HG02943 (cell line): Measurements from ENCODE around the gene SEC61A1.

Experiments used
- ATAC-seq: cut with Tn5 transposase; IDR thresholded peaks from one replicate; pipeline ENCODE4 v1.9.1; 2021; ENCODE audit warnings: mild to moderate bottlenecking, low read depth, moderate library complexity; ENCODE audit not compliant: unreplicated experiment

SEC61A1 gene

GRCh38 chr3:128103136-128103676, 51.0 kb downstream of the SEC61A1 start:
- no peak for ATAC-seq

DNA sequence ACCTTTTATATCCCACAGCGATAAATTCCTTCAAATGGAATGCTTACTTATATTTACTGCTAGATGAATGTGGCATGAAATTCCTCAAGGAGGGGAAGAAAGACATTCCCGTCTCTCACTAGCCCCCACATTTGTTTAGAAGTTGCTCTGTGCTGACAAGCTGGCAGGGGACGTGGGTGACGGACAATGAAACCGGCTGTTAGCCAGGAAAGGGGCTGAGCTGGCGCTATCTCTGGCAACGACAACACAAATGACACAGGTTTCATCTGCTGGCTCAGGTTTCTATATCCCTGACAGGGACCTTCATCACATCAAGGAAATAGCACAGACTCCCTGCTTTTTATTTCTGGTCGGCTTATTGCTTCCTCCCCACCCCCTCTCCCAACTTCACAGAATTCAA, 55.6 kb downstream of the SEC61A1 start:
- no peak for ATAC-seq

GRCh38 chr3:128111147-128111546, 58.9 kb downstream of the SEC61A1 start:
- ATAC-seq, result no peak

- ATAC-seq, result no peak
Observed at GRCh38 chr3:128112357-128112968, 60.2 kb downstream of the SEC61A1 start.

- peak; percentile 63 for ATAC-seq
Observed at GRCh38 chr3:128113817-128114794, 61.9 kb downstream of the SEC61A1 start.
